ENCODE results near the gene APOBEC3B.

The APOBEC3B gene

DNA sequence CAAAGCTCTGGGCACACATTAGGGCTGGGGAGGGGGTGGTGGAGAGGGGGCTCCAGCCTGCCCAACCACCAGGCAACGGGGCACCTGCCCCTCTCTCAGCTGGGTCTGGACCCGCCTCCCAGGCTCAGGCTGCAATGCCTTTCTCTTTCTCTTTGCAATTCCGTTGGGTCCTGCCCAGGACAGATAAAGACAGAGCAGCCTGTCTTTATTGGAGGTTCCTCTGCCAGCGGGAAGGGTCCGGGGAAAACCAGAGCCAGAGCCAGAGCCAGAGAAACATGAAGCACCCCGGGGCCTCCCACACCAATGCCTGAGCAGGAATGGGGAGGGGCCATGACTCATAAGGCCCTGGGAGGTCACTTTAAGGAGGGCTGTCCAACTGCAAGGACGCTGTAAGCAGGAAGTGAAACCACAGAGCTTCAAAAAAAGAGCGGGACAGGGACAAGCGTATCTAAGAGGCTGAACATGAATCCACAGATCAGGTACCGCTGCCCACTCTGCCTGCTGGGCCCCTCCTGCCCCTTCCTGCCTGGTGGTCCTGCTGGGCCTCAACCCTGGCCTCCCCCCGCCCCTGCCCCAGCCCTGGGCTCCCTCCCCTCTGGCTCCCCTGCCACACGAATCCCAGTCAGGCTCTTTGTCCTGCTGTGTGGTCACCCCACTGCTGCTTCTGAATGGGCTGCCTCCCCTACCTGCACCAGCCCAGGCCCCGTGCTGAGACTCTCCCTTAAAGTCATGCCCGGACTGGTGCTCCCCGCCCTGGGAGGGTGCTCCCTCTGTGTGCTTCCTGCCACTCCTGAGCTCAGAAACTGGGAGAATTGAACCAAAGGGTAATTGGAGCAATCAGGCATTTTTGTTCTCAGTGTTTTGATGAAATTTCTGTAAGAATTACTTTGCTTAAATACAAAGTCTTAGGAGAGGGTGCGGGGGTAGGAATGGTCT, at the start of gene APOBEC3B:
TSS of gene APOBEC3B (plus strand) at position 356 of the 936 bp plus-strand sequence. CDS start at position 463, 107 bp downstream.
- TF ChIP-seq, protein P1, sequence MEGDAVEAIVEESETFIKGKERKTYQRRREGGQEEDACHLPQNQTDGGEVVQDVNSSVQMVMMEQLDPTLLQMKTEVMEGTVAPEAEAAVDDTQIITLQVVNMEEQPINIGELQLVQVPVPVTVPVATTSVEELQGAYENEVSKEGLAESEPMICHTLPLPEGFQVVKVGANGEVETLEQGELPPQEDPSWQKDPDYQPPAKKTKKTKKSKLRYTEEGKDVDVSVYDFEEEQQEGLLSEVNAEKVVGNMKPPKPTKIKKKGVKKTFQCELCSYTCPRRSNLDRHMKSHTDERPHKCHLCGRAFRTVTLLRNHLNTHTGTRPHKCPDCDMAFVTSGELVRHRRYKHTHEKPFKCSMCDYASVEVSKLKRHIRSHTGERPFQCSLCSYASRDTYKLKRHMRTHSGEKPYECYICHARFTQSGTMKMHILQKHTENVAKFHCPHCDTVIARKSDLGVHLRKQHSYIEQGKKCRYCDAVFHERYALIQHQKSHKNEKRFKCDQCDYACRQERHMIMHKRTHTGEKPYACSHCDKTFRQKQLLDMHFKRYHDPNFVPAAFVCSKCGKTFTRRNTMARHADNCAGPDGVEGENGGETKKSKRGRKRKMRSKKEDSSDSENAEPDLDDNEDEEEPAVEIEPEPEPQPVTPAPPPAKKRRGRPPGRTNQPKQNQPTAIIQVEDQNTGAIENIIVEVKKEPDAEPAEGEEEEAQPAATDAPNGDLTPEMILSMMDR (conservative IDR thresholded peaks at IDR 0.05): no peak
- TF ChIP-seq ZFX (IDR thresholded peaks at IDR 0.05): no peak
- peak within 1 kb of the TSS; percentile 79 for H3K27ac ChIP-seq

DNA sequence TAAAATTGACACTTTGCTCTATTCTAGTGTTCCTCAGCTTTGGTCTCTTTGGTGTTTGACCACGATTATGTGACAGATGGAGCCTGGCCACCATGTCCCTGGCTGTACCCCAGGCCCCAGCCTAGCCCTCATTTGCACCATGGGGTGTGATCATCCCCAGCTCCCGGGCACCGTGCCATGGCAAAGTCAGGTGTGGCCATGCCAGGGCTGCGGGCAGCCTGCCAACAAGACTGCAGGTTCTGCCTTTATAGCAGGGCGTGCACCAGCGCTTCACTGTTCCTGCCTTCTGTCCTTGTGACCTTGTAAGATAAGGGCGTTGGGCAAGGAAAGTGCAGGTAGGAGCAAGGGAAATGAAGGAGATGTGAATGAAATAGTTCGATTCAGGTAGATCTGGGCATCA, 47.1 kb upstream of the APOBEC3B start:
- peak overlapping the region; percentile 54 for H3K27ac ChIP-seq
- TF ChIP-seq, protein P1 (conservative IDR thresholded peaks at IDR 0.05): no peak
- TF ChIP-seq ZFX (IDR thresholded peaks at IDR 0.05): no peak

DNA sequence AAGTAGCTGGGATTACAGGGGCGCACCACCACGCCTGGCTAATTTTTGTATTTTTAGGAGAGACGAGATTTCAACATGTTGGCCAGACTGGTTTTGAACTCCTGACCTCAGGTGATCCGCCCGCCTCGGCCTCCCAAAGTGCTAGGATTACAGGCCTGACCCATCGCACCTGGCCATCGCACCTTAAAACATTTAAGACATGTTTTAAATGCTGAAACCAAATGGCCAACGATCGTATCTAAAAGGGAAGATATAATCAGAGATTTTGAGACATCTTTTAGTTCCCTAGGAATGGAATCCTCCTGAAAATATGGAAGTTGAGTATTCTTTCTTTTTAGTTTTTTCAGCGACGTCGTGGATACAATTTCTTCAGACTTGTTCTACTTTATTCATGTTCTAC, 46.5 kb upstream of the APOBEC3B start:
- H3K27ac ChIP-seq: peak overlapping the region; percentile 54
- TF ChIP-seq ZFX (IDR thresholded peaks at IDR 0.05): no peak
- TF ChIP-seq, protein P1 (conservative IDR thresholded peaks at IDR 0.05): no peak

DNA sequence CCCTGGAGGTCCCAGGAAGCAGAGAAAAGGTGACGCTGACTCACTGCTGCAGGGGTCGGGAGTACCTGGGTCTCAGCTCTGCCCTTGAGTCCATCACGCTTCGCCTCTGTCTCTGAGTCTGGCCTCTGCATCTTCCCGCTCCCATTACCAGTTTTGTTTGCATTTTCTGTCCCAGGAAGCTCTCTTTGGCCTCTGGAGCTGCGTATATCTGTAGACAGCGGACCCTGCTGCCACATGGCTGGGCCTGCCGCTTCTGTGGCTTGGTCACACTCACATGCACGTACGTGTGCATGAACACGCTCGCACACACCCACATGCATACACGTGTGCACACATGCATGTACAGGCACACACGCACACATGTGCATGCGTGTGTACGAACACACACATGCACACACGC, 45.6 kb upstream of the APOBEC3B start:
- peak overlapping the region; percentile 1; the same call in 1 of the 2 replicates for H3K27ac ChIP-seq
- TF ChIP-seq, protein P1 (conservative IDR thresholded peaks at IDR 0.05): no peak
- TF ChIP-seq ZFX (IDR thresholded peaks at IDR 0.05): no peak

DNA sequence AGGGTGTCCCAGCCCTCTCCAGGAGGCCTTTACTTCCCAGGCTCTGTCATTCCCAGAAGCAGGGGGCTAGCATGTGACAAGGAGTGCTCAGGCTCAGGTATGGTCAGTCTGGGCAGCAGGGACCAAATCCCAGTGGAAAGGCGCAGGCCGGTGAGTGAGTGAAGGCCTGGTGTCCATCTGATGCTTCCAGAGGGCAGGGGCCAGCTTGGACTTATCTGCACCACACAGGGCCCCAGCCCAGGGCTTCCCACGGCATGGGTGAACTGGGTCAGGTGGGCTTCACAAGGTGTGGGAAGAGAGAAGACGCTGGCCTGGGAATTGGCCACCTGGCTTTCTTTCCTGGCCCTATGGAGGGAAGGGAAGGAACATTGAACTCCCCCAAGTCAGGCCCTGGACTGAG, 45.1 kb upstream of the APOBEC3B start:
- peak overlapping the region; percentile 1; the same call in 1 of the 2 replicates for H3K27ac ChIP-seq
- TF ChIP-seq, protein P1 (conservative IDR thresholded peaks at IDR 0.05): no peak
- no peak for TF ChIP-seq ZFX (IDR thresholded peaks at IDR 0.05)

DNA sequence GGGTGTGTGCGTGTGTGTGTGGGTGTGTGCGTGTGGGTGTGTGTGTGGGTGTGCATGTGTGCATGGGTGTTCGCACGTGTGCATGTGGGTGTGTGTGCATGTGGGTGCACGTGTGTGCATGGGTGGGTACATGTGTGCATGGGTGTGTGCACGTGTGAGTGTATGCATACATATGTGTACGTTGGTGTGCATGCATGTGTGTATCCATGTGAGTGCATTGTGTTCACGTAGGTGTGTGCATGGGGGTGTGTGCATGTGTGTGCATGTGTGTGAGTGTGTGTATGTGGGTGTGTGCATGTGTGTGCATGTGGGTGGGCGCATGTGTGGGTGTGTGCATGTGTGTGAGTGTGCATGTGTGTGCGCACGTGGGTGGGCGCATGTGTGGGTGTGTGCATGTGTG, 44.6 kb upstream of the APOBEC3B start:
- H3K27ac ChIP-seq: no peak overlapping the region

DNA sequence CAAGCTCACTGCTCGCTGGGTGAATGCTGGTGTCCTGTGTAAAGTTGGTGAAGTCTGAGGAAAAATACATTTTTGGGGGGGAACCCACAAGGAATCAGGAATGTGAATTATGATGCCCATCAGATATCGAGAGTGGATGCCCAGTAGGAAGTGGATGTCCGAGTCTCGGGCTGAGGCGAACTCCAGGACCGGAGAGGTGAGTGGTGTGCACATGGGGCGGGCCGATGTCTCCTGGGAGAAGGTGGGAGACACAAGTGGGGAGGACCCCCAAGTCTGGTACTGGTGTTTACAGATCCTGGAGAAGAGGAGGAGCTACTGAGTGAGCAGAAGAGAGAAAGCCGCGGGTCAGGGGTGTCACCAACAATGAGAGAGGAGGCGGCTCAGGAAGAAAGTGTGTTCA, 43.9 kb upstream of the APOBEC3B start:
- TF ChIP-seq ZFX (IDR thresholded peaks at IDR 0.05): no peak
- TF ChIP-seq, protein P1 (conservative IDR thresholded peaks at IDR 0.05): no peak
- no peak overlapping the region for H3K27ac ChIP-seq

More for the DNA sequence above, 44.6 kb upstream of the APOBEC3B start:
- no peak for TF ChIP-seq ZFX (IDR thresholded peaks at IDR 0.05)
- TF ChIP-seq, protein P1 (conservative IDR thresholded peaks at IDR 0.05): no peak

Data from C4-2B (cell line).